DND-41 (cell line): ENCODE measurements around the gene WNT7B.

ENCODE experiments used
- ATAC-seq: fragments of 200-7000 bp; cut with Tn5 transposase; 3 replicates; pipeline ENCODE4 v1.9.1; 2021; ENCODE audit warnings: low read depth; ENCODE audit not compliant: insufficient read depth
- DNase-seq: peaks from one replicate; pipeline ENCODE4 v3.0.0-alpha.2; 2020
- H2AFZ ChIP-seq: 2 replicates; pipeline ENCODE4 v1.6.0; 2012; ENCODE audit warnings: low read depth, low read length
- H3K27ac ChIP-seq: 2 replicates; pipeline ENCODE4 v1.5.1; 2012; ENCODE audit warnings: low read length, inconsistent platforms
- H3K27me3 ChIP-seq: fragments of 200-600 bp; sonication (generic); 2 replicates; pipeline ENCODE4 v1.6.0; 2012; ENCODE audit warnings: low read length, mild to moderate bottlenecking, inconsistent platforms; ENCODE audit not compliant: insufficient read depth, poor library complexity
- H3K36me3 ChIP-seq: 2 replicates; pipeline ENCODE4 v1.5.1; 2012; ENCODE audit warnings: low read length, inconsistent platforms; ENCODE audit not compliant: insufficient read depth
- H3K4me1 ChIP-seq: 2 replicates; pipeline ENCODE4 v1.5.1; 2012; ENCODE audit warnings: mild to moderate bottlenecking, low read length; ENCODE audit not compliant: insufficient read depth
- H3K4me2 ChIP-seq: 2 replicates; pipeline ENCODE4 v1.6.0; 2012; ENCODE audit warnings: mild to moderate bottlenecking, moderate library complexity, low read length, inconsistent platforms; ENCODE audit not compliant: insufficient read depth
- H3K4me3 ChIP-seq, 2 experiments: fragments of 200-600 bp in 1 of 2; shearing (Covaris generic) in 1 of 2; 2 replicates each; pipeline ENCODE4 v1.5.1; 2012 to 2016; ENCODE audit warnings: inconsistent platforms in 2 of 2, low read length in 2 of 2, mild to moderate bottlenecking in 2 of 2, low read depth in 1 of 2, moderate library complexity in 1 of 2
- H3K79me2 ChIP-seq: 2 replicates; pipeline ENCODE4 v1.6.0; 2012; ENCODE audit warnings: low read length, inconsistent platforms; ENCODE audit not compliant: insufficient read depth
- H3K9ac ChIP-seq: 2 replicates; pipeline ENCODE4 v1.6.0; 2012; ENCODE audit warnings: low read depth, mild to moderate bottlenecking, inconsistent platforms, low read length, moderate library complexity
- H3K9me3 ChIP-seq: 2 replicates; pipeline ENCODE4 v1.5.1; 2012; ENCODE audit warnings: low read length, moderate library complexity, mild to moderate bottlenecking, inconsistent platforms; ENCODE audit not compliant: insufficient read depth, severe bottlenecking
- H4K20me1 ChIP-seq: 2 replicates; pipeline ENCODE4 v1.6.0; 2012; ENCODE audit warnings: low read length; ENCODE audit not compliant: insufficient read depth
- CTCF ChIP-seq: IDR thresholded peaks from 2 replicates; pipeline ENCODE4 v1.5.1; 2012; ENCODE audit warnings: borderline replicate concordance, low read length, moderate library complexity, mild to moderate bottlenecking; ENCODE audit not compliant: poor library complexity, severe bottlenecking; ENCODE audit errors: extremely low read depth
- EZH2 ChIP-seq: IDR thresholded peaks from 3 replicates; pipeline ENCODE4 v1.6.1; 2012; ENCODE audit warnings: borderline replicate concordance, low read depth, mild to moderate bottlenecking, moderate library complexity, low read length, inconsistent platforms; ENCODE audit not compliant: severe bottlenecking

Gene WNT7B

GRCh38 chr22:45932071-45932470, 44.9 kb downstream of the WNT7B start:
- peaks cover 10% of the 10 kb centered on the region for H3K27me3 ChIP-seq
- DNase-seq (no peak), ATAC-seq (no peak)
- H3K9me3 ChIP-seq = no peaks in the 10 kb centered on the region
- no peak overlapping the region for H3K4me2 ChIP-seq
- H4K20me1 ChIP-seq = peaks cover 16% of the 10 kb centered on the region
- no peaks in the 10 kb centered on the region for H3K4me1 ChIP-seq
- no peak overlapping the region for H2AFZ ChIP-seq
- H3K36me3 ChIP-seq = no peaks in the 10 kb centered on the region
- H3K27ac ChIP-seq = no peak overlapping the region
- no peaks in the 10 kb centered on the region for H3K79me2 ChIP-seq
- H3K4me3 ChIP-seq = no peak overlapping the region
- no peak overlapping the region for H3K9ac ChIP-seq
- TF ChIP-seq CTCF (no peak), EZH2 (no peak)

GRCh38 chr22:45931042-45931441, 45.9 kb downstream of the WNT7B start:
- no peak for TF ChIP-seq EZH2
- no peak for TF ChIP-seq CTCF
- no peak overlapping the region for H2AFZ ChIP-seq
- peaks cover 21% of the 10 kb centered on the region for H4K20me1 ChIP-seq
- DNase-seq (no peak), ATAC-seq (no peak)
- H3K27me3 ChIP-seq = peaks cover 5% of the 10 kb centered on the region
- H3K9me3 ChIP-seq = no peaks in the 10 kb centered on the region
- H3K4me2 ChIP-seq = no peak overlapping the region
- no peak overlapping the region for H3K27ac ChIP-seq
- no peaks in the 10 kb centered on the region for H3K36me3 ChIP-seq
- no peaks in the 10 kb centered on the region for H3K4me1 ChIP-seq
- H3K4me3 ChIP-seq = no peak overlapping the region
- no peak overlapping the region for H3K9ac ChIP-seq
- no peaks in the 10 kb centered on the region for H3K79me2 ChIP-seq

GRCh38 chr22:45930324-45930723, 46.6 kb downstream of the WNT7B start:
- H3K27ac ChIP-seq = no peak overlapping the region
- no peaks in the 10 kb centered on the region for H3K79me2 ChIP-seq
- H3K9ac ChIP-seq = no peak overlapping the region
- DNase-seq (no peak), ATAC-seq (no peak)
- no peak for TF ChIP-seq CTCF
- TF ChIP-seq EZH2 = no peak
- H3K4me2 ChIP-seq = no peak overlapping the region
- peaks cover 21% of the 10 kb centered on the region for H4K20me1 ChIP-seq
- H3K36me3 ChIP-seq = no peaks in the 10 kb centered on the region
- no peak overlapping the region for H3K4me3 ChIP-seq
- H3K4me1 ChIP-seq = no peaks in the 10 kb centered on the region
- H3K27me3 ChIP-seq = peaks cover 5% of the 10 kb centered on the region
- H2AFZ ChIP-seq = no peak overlapping the region
- no peaks in the 10 kb centered on the region for H3K9me3 ChIP-seq

GRCh38 chr22:45929649-45930048, 47.3 kb downstream of the WNT7B start:
- Histone ChIP-seq H3K9ac (no peak overlapping the region), H3K4me3 (no peak overlapping the region), H3K9me3 (no peaks in the 10 kb centered on the region), H2AFZ (no peak overlapping the region), H3K79me2 (no peaks in the 10 kb centered on the region), H4K20me1 (peaks cover 18% of the 10 kb centered on the region), H3K36me3 (no peaks in the 10 kb centered on the region), H3K27ac (no peak overlapping the region), H3K4me1 (no peaks in the 10 kb centered on the region), H3K4me2 (no peak overlapping the region), H3K27me3 (peaks cover 5% of the 10 kb centered on the region)
- TF ChIP-seq CTCF (no peak), EZH2 (no peak)
- DNase-seq (no peak), ATAC-seq (no peak)
